ENCODE results near the gene AKT1.

DNA sequence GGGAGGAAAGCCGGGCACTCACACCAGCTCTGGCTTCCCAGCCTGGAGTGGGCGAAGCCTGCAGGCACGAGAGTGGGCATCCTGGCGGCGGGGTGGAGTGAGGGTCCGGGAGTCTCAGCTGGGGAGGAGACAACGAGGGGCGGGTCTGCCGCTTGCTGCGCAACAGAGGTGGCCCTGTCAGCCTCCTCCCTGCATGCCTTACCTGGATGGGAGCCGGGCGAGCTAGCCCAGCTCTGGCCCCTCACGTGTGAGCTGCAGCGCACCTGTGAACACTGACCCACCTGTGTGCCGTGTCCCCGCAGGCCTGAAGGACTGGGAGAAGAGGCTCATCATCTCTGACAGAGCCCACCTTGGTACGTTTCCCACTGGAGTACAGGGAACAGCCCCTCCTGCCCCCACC, 56.5 kb downstream of the AKT1 start:
- no peak for TF ChIP-seq RCOR1 (IDR thresholded peaks at IDR 0.05; ENCODE audit: insufficient replicate concordance, low read length)
- TF ChIP-seq, protein P1, sequence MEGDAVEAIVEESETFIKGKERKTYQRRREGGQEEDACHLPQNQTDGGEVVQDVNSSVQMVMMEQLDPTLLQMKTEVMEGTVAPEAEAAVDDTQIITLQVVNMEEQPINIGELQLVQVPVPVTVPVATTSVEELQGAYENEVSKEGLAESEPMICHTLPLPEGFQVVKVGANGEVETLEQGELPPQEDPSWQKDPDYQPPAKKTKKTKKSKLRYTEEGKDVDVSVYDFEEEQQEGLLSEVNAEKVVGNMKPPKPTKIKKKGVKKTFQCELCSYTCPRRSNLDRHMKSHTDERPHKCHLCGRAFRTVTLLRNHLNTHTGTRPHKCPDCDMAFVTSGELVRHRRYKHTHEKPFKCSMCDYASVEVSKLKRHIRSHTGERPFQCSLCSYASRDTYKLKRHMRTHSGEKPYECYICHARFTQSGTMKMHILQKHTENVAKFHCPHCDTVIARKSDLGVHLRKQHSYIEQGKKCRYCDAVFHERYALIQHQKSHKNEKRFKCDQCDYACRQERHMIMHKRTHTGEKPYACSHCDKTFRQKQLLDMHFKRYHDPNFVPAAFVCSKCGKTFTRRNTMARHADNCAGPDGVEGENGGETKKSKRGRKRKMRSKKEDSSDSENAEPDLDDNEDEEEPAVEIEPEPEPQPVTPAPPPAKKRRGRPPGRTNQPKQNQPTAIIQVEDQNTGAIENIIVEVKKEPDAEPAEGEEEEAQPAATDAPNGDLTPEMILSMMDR (conservative IDR thresholded peaks at IDR 0.05; ENCODE audit: low read depth, low read length) = no peak
- no peak for TF ChIP-seq POLR2A (IDR thresholded peaks at IDR 0.05; ENCODE audit: low read depth, low read length)
